ENCODE data around the gene WDCP.

GRCh38 chr2:24019729-24020128, 27.5 kb downstream of the WDCP start:
- no peak for TF ChIP-seq CTCF (IDR thresholded peaks at IDR 0.05)
- no peak for TF ChIP-seq EP300 (IDR thresholded peaks at IDR 0.05)
- no peak for TF ChIP-seq POLR2A (IDR thresholded peaks at IDR 0.05)

Data from tibial nerve (tissue), 4 donors.